NCI-H2196 (cell line): ENCODE measurements around the gene ZMIZ1.

Source experiments
- DNase-seq: peaks from one replicate; lab custom pipeline; 2025; ENCODE audit not compliant: unreplicated experiment; lab: John Stamatoyannopoulos, UW

Gene ZMIZ1

DNA sequence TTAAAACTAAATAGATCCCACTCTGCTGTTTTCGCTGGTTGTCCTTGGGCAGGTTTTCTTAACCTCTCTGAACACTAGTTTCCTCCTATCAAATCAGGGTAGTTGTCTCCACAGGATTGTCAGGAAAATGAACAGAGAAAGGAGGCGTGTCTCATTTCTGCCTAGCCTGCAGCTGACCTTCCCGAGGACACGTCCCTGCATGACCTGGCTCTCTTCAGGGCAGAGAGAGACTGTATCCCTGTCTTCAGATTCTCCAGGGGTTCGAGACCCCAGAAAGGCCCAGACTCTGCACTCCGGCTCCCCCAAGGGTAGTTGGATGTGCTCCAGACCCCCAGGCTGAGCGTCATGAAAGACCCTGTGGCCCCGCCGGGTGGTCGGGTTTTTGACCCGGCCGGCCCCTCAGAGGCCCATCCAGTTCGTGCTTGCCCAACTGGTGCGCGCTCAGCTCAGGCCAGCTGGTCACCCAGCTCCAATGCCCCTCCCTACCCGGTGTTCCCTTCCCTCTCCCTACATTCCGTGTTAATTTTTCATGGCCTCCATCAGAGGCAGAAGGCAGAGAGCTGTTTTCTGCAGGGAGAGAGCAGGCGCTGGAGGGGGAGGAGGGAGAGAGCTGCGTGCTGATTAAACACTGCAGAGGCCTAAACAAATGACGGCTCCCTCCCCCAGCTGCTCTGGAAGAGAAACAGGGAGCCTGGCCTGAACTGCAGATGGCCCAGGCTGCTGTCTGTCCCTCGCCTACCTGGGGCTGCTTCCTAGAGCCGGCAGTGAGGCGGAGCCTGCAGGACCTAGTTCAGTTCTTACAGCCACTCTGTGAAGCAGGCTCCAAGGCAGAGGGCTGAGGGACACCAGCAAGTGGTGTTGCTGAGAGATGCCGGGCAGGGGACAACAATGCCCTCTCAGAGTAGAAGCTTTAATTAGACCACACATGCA is 192.3 kb downstream of the ZMIZ1 start:
- DNase-seq = peak; percentile 8

DNA sequence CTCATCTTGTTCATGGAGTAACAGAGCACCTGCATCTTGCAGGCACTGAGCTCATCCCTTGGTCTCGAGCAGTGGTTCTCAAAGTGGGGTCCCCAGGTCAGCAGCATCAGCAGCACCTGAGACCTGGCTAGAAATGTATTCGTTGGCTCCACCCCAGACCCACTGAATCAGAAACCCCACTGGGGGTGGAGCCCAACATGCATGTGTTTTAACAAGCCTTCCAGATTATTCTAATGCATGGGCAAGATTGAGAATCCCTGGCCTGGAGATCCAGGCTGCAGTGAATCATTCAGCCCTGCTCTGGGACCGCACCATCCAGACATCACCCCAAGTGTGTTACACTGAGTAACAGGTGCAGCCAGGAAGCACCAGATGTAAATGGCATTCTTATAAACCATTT is 193.4 kb downstream of the ZMIZ1 start:
- no peak for DNase-seq

DNA sequence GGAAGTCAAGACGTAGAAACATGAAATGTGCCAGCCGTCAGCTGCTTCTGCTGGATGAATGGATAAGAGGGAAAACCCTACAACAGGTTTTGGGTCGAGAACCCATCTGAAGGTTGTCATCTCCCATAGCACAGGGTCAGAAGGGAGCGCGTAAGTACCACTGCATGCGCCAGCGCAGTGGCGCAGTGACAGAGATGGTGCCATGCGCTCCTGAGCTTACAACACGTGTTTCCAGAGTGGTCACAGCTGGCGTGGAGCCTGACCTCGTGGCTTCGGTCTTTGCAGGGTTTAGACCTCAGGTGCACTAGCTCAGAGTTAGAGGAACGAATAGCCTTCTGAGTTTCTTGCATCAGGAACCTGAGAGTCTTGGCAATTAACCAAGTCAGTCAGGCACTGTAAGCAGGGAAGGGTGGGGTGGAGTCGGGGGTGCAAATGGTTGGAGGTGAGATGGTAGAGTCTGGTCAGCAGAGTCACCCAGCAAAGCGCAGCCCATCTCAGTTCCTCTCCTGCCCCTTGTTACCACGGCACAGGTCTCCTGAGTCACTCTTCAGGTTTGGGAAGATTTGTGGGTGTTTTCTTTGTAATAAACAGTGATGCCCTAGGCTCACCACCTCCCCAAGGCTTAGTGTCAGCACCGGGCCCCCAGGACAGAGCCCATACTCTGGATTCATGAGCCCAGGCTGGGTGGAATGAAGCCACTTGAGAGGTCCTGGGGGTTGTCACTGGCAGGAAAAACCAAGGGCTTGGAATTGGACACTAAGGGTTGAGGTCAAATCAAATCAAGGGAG is 194.4 kb downstream of the ZMIZ1 start:
- no peak for DNase-seq

DNA sequence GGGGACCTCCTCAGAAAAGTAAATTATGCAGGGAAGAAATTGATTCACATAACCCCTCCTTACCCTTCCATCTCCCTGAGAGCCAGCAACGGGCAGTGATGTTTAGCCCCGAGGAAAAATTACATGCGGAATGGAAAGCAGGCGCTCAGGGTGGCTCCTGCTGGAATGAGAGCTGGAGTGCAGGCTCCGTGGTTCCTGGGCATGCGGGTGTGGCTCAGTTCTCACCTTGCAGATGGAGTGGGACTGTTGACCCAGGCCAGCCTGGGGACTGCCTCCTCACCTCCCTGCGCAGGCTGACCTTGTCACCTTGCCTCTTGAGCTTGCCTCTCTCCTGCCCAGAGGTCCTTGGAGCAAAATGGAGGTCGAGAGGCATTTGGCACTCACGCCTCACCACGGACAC is 195.2 kb downstream of the ZMIZ1 start:
- DNase-seq = no peak

DNA sequence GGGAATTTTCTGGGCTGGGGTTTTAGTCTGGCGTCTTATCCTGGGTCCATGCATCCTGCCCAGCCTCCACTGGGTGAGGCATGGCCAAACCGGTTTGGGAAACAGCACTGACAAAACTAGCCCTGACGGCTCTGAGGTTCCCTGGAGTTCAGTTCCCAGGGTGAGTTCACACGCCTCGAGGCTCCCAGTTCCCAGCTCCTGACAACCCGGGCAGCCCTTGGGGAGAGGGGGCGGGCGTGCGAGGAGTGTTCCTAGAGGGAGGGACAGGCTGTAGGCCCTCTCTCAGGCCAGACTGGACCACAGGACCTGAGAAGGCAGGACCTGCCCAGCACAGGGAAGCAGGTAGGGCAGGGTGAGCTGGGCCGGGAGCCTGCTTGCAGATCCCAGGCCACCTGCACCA is 196.2 kb downstream of the ZMIZ1 start:
- DNase-seq = no peak

DNA sequence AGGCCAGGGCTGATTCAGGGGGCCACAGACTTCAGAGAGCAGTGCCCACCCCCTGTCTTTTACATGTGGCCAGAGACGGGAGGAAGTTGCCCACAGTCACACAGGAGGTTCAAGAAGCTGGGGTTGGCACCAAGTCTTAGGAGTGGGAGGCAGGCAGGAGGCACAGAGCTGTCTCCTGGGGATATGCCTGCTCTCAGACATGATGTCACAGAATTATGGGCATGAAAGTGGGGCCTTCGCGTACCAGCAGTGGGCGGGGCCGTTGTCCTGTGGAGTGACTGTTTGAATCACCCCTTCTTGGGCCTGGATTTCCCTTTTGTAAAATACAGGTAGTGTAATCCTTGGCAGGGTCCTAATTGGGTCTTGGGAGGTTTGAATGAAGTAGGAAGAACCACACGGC is 197.3 kb downstream of the ZMIZ1 start:
- DNase-seq = no peak

DNA sequence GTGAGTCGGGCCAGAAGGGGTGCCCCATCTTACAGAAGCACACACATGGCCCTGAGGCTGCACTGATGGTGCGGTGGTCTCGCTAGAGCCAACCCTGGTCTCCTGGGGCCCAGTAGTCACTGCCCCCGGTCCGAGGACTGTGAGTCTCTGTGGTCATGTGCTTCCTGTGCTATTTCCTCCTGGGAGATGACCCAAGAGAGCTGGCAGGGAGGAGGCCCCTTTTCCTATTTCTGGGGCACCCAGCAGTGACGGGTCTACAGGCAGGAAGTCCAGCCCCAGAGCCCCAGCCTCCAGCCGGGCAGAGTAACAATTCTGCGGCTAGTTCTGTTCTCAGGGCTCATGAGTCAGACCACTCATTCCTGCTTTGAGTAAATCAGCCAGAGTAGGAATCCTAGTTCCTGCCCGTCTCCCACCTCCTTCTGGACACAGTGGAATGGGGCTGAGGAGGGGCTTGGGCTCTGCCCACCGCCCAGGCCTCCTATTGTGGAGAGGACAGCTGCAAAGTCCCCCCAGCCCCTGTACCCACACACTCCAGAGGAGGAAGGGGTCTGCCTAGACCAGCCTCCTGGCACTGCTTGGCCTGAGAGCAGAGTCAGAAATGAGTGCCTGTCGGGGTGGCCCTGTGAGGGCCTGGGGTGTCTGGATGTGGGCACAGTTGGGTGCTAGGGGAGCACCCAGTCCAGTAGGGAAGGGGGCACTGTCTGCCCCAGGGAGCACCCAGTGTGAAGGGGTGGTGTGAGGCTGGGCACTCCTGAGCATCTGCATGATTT is 198.0 kb downstream of the ZMIZ1 start:
- no peak for DNase-seq

DNA sequence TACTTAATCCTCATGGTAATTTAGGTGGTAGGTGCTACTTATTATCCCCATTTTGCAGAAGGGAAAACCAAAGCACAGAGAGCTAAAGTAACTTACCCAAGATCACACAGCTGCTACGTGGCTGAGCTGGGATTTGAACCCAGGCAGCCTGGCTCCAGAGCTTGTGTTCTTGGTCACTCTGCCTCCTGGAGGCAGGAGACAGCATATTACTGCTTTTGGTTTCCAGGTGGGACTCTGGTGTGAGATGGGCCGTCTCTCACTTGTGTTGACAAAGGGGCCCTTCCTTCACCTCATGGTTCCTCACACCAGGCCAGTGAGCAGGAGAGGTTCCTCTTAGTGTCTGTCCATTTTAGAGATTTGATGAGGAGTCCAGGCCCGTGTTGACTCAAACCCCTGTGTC is 198.7 kb downstream of the ZMIZ1 start:
- no peak for DNase-seq

DNA sequence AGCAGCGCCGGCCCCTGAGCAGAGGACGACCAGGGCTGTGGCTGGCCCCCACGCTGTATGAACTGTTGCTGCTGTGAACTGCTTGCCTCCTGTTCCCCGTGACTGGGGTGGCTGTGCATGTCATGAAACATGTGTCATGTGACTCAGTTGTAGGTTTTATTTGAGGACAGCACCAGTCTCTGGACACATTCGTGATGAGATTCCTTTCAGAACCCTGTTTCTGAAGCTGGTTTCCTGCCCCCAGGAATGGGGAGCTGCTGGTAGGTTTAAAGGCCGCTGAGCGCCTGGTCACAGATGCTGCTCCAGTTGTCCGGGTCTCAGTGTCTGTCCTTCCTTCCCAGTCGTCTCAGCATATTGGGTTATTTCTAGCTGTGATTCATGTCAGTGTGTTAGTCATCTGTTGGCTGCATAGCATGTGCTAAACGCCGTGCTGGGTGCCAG is 199.4 kb downstream of the ZMIZ1 start:
- DNase-seq = no peak

DNA sequence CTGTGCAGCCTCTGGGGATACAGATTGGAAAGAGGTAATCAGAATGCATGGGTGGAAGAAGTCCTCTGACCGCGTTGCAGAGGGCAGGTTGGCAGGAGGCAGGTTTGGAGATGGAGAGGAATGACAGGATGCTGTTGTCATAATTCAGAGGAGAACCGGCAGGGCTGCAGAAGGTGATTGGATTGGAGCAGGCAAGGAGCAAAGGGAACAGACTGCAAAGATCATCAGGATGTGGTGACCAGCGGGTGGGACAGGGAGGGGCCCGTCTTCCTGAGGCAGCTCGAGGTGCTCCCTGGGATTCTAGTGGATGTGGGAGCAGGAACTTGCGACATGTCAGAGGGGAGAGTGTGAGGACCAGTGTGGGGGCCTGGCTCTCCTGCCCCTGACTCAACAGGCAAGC is 200.0 kb downstream of the ZMIZ1 start:
- DNase-seq = no peak

DNA sequence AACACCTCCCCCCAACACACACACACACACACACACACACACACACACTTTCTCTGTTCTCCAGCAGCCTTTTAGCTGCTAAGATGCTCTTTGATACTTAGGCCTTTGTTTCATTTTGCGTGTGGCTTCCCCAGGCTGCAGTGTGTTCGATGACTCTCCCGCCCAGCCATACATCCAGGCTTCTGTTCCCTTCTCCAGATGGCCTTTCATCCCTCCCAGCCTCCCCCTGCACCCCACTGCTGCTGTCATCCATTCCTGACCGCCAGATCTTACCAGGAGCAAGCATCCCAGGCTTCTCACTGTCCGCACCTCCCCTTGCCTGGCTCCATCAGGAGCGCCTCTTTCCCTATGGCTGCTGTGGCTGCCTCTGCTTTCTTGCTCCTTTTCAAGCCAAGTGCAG is 200.7 kb downstream of the ZMIZ1 start:
- DNase-seq = no peak

DNA sequence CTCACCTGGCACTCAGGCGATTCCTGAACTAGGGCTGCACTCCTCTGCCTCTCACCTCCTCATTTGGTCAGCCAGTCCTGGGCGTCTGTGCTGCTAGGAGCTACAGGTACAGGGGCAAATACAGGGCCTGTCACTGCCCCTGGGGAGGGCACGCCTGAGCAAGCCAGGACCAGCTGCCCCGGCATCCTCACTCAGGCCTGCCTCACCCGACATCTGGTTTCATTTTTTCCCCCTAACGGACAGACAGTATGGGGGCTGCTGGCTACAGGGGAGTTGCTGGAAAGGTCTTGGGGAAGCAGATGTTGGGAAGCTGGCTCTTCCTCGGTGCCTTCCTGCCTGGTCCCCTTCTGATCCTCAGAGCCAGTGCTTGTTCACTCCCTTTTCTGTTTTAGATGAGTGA is 201.2 kb downstream of the ZMIZ1 start:
- DNase-seq = no peak

DNA sequence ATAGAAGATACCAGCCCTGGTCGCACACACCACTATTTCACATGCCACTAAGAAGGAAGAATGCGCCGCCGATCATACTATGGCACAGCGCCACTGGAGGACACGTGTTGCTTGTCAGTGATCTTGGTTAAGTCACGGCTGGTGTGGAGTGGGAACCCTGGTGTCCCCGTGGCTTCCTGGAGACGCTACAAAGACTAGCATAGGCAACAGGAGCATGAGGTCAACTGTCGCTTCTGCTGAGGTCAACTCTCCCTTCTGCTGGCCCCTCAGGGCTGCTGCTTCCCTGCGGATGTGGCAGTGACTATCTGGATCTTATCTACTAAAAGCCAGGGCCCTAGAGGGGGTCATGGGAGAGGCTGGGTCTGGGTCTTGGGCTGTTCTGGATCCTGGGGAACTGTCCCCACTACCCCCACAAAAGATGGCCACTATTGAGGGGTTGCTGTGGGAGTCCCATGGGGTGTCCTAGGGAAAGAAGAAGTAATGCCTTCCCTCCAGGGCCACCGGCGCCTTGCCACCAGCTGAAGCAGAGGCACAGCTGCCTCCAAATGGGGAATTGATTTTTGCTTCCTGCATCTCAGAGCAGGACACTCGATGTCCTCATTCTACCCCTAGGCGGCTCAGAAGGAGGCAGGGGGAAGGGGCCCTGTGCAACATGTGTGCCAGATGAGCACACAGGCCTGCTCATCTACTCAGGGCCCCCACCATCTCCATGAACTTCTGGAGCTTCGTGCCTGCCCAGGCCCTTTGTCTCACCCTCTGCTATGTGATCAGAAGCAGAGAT is 201.9 kb downstream of the ZMIZ1 start:
- no peak for DNase-seq

DNA sequence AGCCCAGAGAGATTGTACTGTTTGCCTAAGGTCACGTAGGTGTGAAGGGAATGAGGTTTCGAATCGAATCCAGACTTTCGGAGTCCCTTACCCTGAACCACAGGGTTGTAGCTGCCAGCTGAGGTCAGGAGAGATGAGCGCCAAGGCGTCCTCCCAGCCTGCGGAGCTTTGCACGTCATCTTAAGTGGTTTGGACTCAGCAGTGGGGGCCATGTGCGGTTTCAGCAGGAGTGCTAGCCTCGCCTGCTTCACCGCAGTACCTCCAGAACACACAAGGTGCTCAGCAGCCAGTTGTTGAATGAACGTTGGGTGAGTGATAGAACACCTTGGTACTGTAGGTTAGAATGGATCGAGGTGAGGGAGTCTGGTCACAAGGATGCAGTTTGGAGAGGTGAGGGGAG is 203.6 kb downstream of the ZMIZ1 start:
- no peak for DNase-seq

DNA sequence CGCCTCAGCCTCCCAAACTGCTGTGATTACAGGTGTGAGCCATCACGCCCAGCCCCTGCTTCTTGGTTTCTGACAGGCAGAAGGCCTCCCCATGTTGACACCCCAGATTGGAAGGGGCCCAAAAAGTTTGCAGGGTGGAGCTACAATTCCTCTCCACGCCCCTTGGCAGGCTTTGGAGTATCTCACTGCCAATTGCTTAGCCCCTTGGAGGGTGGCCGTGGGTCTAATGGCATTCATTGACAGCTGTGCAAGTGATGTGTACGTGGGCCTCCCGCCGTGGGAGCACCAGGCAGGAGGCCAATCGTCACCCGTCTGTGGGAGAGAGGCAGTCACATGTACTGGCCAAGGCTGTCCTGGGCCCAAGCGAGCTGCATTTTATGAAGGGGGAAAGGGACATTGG is 204.8 kb downstream of the ZMIZ1 start:
- DNase-seq = no peak

DNA sequence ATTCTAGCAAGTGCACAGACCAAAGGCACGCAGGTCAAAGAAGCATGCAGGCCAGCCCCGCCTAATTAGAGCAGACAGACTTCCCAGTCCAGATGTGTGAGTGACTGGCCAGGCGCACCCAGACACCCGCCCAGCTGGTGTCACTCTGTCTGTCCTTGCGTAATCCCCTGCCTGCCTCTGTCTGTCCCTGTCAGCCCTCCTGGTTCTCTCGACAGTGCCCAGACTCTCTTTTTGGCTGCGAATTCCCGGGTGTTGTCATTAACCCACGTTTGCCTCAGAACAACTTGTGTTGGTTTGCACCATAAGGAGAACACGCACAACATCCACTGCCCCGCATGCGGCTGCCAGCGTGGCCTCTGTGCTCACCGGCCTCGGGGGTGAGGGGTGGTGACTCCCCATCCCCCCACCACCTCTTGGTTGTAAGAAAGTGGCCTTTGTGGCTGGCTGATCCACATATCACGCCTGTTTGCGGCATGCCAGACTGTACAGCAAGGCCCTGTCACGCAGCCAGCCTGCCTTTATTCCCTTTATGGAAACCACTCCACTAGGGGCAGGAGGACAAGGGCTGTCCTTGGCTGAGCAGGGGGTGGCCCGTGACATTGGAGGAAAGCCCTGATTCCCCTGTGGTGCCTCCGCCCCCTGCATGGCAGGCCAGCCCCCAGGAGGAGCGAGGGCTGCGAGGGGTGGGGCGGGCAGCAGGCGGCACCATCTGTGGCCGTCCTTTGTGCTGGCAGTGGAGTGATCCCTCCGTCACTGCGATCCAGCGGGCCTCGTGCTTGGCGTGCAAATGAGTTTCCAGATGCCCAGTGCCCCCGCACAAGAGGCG is 205.7 kb downstream of the ZMIZ1 start:
- no peak for DNase-seq

DNA sequence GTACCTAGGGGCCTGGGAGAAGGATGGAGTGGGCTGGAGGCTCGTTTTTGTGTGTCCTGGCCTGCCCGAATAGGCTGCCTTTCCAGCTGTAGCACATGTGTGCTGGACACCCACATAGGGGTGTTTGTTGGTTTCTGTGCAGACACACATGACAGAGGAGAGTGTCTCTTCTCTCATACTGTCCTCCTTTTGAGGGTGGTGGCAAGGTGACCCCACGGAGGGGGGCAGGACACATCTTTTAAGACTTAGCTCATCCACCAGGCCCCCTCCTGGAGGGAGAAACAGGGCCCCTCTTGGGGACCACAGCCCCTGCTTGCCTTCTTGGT is 206.3 kb downstream of the ZMIZ1 start:
- no peak for DNase-seq

DNA sequence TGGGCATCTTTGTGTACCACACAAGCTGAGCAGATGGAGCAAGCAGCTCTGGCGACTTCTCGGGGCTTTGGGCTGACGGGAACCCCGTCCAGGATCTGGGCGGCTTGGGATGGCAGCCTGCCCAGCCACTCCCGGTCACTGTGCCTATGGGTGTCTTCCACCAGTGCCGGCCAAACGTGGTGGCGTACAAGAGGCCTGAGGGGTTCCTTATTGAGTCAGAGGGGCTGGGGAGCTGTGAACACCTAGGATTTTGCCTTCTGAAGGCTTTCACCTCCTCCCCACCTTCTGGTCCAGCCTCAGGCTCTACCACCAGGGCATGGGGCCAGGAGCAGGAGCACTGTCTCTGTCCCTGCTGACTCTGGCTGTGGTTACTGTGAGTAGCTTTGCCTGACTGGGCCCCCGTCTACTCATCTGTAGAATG is 206.7 kb downstream of the ZMIZ1 start:
- DNase-seq = no peak

DNA sequence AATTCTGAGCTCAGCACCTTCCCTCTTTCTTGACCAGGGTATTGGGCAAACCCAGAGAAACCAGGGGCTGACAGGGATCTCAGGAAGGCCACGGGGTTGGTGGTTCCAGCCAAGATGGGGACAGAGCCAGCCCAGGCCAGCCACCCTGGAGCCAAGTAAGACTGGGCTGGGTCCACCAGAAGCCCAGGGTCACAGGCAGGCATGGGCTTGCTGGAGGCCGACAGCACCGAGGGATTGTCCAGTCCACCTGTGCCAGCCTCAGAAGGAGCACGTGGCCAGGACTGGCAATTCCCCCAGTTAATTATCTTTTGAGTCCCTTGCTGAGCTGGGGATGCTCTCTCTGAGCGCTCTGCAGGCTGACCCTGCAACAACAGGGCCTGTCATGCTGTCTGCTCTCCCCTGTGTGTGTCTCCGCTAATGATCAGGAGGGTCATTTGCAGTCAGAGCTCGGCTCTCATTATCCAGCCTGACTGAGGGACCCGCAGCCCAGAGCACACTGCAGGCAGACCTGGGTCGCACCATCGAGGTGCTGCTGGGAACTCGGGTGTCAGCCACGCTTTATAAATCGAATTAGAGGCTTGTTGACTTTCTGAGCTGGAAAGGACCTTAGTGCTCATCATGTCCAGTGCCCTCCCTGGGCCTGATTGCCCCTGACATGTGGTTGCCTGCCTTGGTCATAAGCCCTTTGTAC is 209.0 kb downstream of the ZMIZ1 start:
- no peak for DNase-seq
